Urinary bladder (tissue), 4 donors: ENCODE measurements around the gene KCTD19. TPM values are rescaled to one million over a fixed set of nuclear protein-coding genes. Genes with fewer than 3 reads are reported as not detected.

Source experiments
- DNase-seq: peaks from one replicate; pipeline ENCODE4 v3.0.0-alpha.2; 2015; ENCODE audit errors: extremely low spot score
- H3K27ac ChIP-seq: one replicate; pipeline ENCODE4 v1.5.1; 2013; ENCODE audit warnings: low read depth, mild to moderate bottlenecking, moderate library complexity
- H3K36me3 ChIP-seq: one replicate; pipeline ENCODE4 v1.6.1; 2013; ENCODE audit warnings: mild to moderate bottlenecking, moderate library complexity; ENCODE audit not compliant: insufficient read depth
- H3K4me1 ChIP-seq: one replicate; pipeline ENCODE4 v1.6.1; 2013; ENCODE audit warnings: mild to moderate bottlenecking, moderate library complexity; ENCODE audit not compliant: insufficient read depth
- H3K4me3 ChIP-seq: one replicate; pipeline ENCODE4 v1.5.1; 2013; ENCODE audit warnings: low read depth, low read length
- WGBS: extraction: QIAGEN DNeasy Blood & Tissue Kit; methylation state at CpG from one replicate; pipeline ENCODE4 v1.1.7; 2013; 5-methylcytosine and 5-hydroxymethylcytosine counted together
- polyA plus RNA-seq: library from polyadenylated mRNA; stranded (reverse); fragments of 200-250 nt; gene quantifications from one replicate; pipeline ENCODE4 v1.2.3, GENCODE V29; 2013
- total RNA-seq: library from RNA; depleted of rRNA; stranded (reverse); fragments of >200 nt; gene quantifications from one replicate; pipeline ENCODE4 v1.2.3, GENCODE V29; 2014
- donor health status: healthy with polysubstance abuse.
- donor health status: healthy.

The KCTD19 gene
- total and polyA plus RNA-seq, 2 donors: 0.14 to 1.1 TPM

DNA sequence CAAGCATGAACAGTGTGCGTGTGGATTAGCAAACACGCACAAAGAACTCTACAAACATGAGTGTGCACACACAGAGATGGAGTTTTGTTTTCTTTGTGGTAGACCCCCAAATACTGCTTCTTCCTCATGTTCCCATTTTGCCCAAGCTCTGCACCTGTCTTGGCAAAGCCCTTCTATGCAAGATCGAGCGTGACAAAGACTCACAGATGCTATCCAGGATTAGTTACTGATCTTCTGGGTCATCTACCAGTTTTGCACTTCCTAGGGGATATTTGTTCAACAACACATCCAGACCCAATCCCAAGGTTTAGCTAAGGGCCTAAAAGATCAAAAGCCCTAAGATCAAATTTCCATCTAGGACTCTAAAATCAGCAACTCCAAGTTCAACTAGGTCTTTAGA is 16.1 kb upstream of the KCTD19 start:
- WGBS: 85% methylated on average over 4 of the region's 4 CpGs
- no peak for DNase-seq
- H3K27ac ChIP-seq: no peak overlapping the region
- H3K36me3 ChIP-seq: no peaks in the 10 kb centered on the region
- H3K4me1 ChIP-seq: no peaks in the 10 kb centered on the region
- no peak overlapping the region for H3K4me3 ChIP-seq

DNA sequence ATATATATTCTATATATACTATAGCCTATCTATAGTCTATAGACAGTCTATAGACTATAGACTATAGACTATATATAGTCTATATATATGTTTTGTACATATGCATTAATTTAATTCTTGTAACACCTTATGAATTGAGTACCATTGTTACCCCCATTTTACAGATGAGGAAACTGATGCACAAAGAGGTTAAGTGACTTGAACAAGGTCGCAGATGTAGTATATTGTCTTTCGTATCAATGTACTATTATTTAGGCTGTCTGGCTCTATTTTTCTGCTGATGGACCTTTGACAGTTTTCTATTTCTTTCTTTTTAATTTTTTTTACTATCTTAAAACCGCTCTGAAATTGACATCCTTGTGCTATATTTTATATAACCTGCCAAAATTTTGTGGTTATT is 14.7 kb upstream of the KCTD19 start:
- WGBS: 88% methylated on average over 3 of the region's 3 CpGs
- Histone ChIP-seq H3K27ac (no peak overlapping the region), H3K4me1 (no peaks in the 10 kb centered on the region), H3K4me3 (no peak overlapping the region), H3K36me3 (no peaks in the 10 kb centered on the region)
- DNase-seq: no peak

DNA sequence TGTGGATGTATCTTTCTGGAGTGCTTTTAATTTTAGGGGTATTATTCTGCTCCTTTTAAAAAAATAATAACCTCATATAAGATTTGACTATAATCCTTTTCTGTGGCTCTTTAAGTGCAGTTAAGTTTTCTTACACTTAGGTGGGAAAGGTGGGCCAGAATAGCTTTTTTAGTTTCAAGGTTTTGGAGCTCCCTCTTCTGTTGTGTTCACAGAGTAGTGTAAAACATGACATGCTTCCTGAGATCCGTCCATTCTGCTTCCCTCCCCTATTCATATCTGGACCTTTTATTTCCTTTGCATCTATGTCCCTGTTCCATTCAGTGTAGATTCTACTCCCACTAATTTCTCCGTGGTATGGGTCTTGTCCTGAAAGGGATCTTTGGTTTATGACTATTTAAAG is 12.9 kb upstream of the KCTD19 start:
- H3K4me3 ChIP-seq: no peak overlapping the region
- DNase-seq: no peak
- H3K36me3 ChIP-seq: no peaks in the 10 kb centered on the region
- no peaks in the 10 kb centered on the region for H3K4me1 ChIP-seq
- no peak overlapping the region for H3K27ac ChIP-seq
- WGBS: 25% methylated on average over 2 of the region's 2 CpGs

DNA sequence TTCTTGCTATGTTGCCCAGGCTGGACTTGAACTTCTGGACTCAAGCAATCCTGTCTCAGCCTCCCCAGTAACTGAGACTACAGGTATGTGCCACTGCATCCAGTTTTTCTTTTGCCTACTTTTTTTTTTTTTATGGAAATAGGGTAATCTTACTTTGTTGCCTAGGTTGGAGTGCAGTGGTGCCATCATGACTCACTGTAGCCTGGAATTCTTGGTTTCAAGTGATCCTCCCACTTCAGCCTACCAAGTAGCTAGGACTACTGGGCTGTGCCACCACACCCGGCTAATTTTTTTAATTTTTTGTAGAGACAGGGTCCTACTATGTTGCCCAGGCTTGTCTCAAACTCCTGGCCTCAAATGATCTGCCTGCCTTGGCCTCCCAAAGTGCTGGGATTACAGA is 10.1 kb upstream of the KCTD19 start:
- 91% methylated on average over 1 of the region's 1 CpG for WGBS
- H3K4me1 ChIP-seq: no peaks in the 10 kb centered on the region
- DNase-seq: no peak
- H3K36me3 ChIP-seq: no peaks in the 10 kb centered on the region
- H3K4me3 ChIP-seq: no peak overlapping the region
- no peak overlapping the region for H3K27ac ChIP-seq

DNA sequence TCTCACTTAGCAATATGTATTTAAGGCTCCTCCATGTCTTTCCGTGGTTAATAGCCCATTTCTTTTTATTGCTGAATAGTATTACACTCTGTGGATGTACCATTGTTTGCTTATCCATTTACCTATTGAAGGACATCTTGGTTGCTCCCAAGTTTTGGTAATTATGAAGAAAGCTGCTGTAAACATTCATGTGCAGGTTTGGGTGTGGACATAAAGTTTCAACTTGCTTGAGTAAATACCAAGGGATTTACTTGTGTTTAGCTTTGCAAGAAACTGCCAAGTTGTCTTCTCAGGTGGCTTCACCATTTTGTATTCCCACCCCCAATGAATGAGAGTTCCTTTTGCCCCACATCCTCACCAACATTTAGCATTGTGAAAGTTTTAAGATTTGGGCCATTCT is 9.6 kb upstream of the KCTD19 start:
- no peak for DNase-seq
- H3K4me1 ChIP-seq: no peaks in the 10 kb centered on the region
- H3K27ac ChIP-seq: no peak overlapping the region
- no peaks in the 10 kb centered on the region for H3K36me3 ChIP-seq
- no peak overlapping the region for H3K4me3 ChIP-seq
- WGBS: 78% methylated on average over 1 of the region's 1 CpG

DNA sequence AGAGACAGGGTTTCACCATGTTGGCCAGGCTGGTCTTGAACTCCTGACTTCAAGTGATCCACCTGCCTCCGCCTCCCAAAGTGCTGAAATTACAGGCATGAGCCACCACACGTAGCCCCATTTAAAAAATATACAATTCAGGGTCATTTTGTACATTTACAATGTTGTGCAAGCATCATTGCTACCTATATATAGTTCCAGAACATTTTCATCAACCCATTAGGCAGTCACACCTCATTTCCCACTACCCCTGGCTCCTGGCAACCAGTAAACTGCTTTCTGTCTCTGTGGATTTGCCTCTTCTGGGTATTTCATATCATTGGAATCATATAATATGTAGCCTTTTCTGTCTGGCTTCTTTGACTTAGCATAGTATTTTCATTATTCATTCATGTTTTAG is 6.8 kb upstream of the KCTD19 start:
- H3K36me3 ChIP-seq: no peaks in the 10 kb centered on the region
- no peaks in the 10 kb centered on the region for H3K4me1 ChIP-seq
- WGBS: 76% methylated on average over 2 of the region's 2 CpGs
- H3K4me3 ChIP-seq: no peak overlapping the region
- no peak overlapping the region for H3K27ac ChIP-seq
- DNase-seq: no peak

DNA sequence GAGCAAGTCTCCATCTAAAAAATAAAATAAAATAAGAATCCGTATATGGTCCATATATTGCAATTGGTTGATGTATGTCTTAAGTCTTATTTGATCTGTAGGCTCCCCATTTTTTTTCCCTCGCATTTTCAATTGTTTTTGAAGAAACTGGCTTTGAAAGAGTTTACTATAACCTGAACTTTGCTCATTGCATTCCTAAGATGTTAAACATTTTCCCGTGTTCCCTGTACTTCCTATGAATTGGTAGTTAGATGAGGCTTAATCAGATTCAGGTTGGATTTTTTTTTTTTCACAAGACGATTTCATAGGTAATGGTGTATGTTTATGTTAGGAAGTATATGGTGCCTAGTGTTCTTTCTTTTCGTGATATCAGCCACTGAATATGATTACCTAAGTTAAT is 3.4 kb upstream of the KCTD19 start:
- Histone ChIP-seq H3K27ac (no peak overlapping the region), H3K36me3 (no peaks in the 10 kb centered on the region), H3K4me3 (no peak overlapping the region), H3K4me1 (peaks cover 2% of the 10 kb centered on the region)
- DNase-seq: no peak
- 69% methylated on average over 5 of the region's 5 CpGs for WGBS

DNA sequence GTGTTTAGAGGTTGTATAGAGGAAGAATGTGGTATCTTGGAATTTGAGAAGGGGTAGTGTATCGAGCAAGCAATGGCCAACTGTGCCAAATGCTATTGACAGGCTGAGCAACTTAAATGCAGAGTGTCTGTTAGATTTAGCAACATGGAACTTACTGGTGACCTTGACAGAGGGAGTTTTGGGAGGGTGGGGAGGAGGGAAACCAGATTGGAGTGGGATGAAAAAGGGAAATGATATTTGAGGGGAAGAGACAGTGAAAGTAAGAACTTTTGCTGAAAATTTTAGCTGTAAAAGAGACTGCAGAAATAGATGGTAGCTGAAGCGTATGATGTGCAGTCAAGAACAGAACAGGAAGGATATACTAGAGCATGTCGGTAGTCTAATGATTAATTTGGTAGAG is 1.2 kb upstream of the KCTD19 start:
- Histone ChIP-seq H3K4me1 (peaks cover 2% of the 10 kb centered on the region), H3K4me3 (no peak overlapping the region), H3K36me3 (no peaks in the 10 kb centered on the region), H3K27ac (no peak overlapping the region)
- DNase-seq: no peak
- 57% methylated on average over 3 of the region's 3 CpGs for WGBS

DNA sequence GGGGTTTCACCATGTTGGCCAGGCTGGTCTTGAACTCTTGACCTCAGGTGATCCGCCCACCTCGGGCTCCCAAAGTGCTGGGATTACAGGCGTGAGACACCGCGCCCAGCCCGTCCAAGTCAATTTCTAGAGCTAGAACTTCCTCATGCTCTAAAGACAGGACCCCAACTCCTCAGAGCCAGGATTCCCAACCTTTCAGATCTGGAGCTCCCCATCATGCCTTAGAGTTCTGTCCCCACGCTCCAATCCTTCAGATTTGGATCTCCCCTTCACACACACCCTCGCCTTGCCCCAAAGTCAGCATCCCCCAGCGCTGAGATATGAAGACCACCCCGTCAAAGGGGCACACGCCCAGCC is 448 bp downstream of the KCTD19 start:
- 32% methylated on average over 11 of the region's 11 CpGs for WGBS
- H3K4me1 ChIP-seq: peaks cover 2% of the 10 kb centered on the region
- H3K36me3 ChIP-seq: no peaks in the 10 kb centered on the region
- no peak for DNase-seq
- no peak overlapping the region for H3K27ac ChIP-seq
- peak overlapping the region; percentile 40 for H3K4me3 ChIP-seq

DNA sequence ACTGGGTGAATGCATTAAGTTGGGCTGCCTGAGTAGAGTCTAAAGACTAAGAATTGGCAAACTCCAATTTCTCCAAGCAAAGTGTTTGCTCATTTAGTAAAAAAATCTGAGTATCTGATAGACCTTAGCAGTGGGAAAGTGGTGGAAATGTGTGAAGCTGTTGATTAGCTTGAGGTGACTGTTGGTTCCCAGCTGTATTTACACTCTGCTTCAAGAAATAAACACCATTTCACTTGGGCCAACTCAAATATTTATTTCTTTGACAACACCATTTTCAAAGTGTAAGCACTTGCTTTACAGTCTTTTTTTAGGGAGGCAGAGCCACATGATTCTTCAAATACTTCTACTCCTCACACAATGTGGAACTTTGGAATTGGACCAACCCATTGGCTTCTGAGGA is 8.7 kb downstream of the KCTD19 start:
- Histone ChIP-seq H3K27ac (no peak overlapping the region), H3K4me3 (no peak overlapping the region), H3K4me1 (no peaks in the 10 kb centered on the region), H3K36me3 (no peaks in the 10 kb centered on the region)
- no peak for DNase-seq

DNA sequence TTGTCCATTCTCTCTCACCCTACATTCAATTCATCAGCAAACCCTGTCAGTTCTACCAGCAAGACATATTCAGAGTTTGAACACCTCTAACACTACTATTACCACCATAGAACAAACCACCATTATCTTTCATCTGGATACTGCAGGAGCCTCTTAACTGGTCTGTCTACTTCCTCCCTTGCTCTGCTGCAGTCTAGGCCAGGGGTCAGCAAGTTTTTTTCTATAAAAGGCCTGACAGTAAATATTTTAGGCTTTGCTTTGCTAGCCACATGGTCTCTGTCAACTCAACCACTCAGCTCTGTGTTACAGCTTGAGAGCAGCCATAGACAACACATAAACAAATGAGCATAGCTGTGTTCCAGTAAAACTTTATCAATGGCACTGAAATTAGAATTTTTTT is 13.8 kb downstream of the KCTD19 start:
- no peaks in the 10 kb centered on the region for H3K4me1 ChIP-seq
- no peak overlapping the region for H3K4me3 ChIP-seq
- H3K27ac ChIP-seq: peak overlapping the region; percentile 51
- H3K36me3 ChIP-seq: no peaks in the 10 kb centered on the region
- DNase-seq: no peak

DNA sequence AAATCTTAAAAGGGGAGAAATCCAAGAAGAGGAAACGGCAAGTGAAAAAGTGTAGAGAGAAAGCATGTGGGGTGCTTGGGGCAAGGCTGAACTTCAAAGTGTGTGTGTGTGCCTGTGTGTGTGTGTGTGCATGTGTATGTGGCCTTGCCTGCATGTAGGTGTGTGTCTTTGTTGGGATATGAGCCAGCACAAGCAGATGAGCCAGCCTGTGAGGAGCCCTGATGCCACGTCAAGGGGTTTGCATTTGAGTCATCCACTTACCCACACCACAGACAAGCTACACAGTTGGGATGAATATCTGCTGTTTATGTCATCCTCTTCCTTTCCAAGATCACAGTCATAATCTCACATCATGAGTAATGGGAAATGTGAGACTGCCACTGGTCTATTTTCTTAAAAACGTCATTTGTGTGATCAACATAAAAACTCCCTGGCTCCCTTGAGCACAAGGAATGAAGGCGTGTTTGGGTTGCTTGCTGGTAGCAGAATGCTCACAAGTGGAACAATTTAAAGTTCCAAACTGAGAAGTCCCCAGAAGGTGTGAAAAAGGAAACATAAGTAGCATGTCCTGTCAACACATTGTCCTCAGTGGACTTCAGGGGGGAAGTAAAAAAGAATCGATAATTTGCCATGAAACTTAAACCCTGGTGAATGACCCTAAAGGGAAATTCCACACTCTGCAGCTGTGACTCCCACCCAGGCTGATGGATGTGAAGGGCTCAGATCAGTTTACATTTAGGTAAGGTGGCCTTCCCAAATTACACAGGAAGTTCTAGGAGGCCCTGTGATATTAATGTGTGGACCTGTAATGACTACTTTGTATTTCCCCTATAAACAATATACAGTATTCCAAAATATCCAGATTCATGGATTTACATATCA is 14.7 kb downstream of the KCTD19 start:
- Histone ChIP-seq H3K4me3 (no peak overlapping the region), H3K36me3 (no peaks in the 10 kb centered on the region), H3K4me1 (no peaks in the 10 kb centered on the region), H3K27ac (peak overlapping the region; percentile 38)
- no peak for DNase-seq
- WGBS: 34% methylated on average over 5 of the region's 5 CpGs

DNA sequence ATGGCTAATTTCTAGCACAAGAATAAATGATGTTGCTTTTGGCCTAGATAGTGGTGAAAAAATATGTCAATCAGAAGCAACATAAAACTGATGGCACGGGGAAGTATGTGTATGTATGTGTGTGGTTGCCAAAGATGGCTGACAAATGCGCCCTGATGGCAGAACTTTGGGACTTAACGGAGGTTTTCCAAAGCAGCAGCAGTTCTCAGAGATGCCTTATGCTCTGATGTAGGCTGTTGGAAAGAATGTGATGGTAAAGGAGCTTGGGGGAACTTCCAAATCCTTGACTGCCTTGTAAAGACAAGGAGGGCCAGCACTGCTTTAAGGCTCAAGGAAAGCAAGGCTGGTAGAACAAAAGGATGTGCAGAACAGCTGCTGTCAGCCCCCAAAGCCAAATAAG is 16.0 kb downstream of the KCTD19 start:
- H3K36me3 ChIP-seq: no peaks in the 10 kb centered on the region
- WGBS: 90% methylated on average over 3 of the region's 3 CpGs
- H3K4me1 ChIP-seq: no peaks in the 10 kb centered on the region
- no peak for DNase-seq
- H3K4me3 ChIP-seq: no peak overlapping the region
- no peak overlapping the region for H3K27ac ChIP-seq

DNA sequence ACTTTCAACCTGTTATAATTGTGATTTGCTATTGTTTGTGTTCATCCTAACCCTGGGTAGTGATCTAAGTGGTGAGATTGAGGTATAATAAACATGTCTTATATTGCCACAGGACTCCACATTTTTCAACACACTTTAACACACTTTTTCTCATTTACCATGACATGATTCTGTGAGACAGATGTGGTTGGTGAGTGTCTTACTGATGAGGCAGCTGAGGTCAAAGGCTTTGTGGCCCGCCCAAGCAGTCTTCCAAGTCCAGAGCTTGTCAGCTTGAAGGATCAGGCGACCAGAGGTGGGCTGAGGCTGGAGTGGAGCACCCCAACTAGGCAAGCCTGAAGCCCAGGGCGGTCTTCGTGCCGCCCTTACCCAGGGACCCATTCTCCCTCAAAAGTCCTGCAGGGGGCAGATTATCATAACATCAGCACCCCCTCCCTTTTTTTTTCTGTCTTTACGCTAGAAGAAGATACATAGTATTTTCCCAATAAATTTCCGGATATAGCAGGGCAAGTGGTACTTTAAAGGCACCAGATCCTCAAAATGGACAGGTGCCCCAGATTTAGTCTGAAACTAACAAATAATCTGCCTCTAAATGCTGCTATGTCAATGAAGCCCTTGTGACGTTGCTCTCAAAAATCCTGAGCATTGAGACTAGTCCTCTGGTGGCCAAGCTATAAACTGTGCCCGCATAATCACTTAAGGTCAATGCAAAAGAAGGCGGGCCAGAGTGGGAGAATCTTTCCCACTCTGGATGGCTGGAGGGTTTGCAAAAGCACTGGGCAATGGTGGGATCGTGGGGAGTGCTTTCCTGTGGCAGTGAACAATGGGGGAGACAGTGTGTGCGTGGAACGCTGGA is 21.1 kb downstream of the KCTD19 start:
- 87% methylated on average over 13 of the region's 13 CpGs for WGBS
- DNase-seq: no peak

More for the DNA sequence above, 21.1 kb downstream of the KCTD19 start:
- Histone ChIP-seq H3K27ac (no peak overlapping the region), H3K4me3 (no peak overlapping the region), H3K4me1 (no peaks in the 10 kb centered on the region), H3K36me3 (no peaks in the 10 kb centered on the region)
